K562 (cell line): ENCODE data around the gene HPN. TPM values are rescaled to one million over a fixed set of nuclear protein-coding genes. Genes with fewer than 3 reads are reported as not detected.

Experiments
- ATAC-seq: fragments of 200-7000 bp; cut with Tn5 transposase; 3 replicates; pipeline ENCODE4 v1.9.1; 2020; ENCODE audit warnings: moderate library complexity
- BruUV-seq: library from RNA; stranded (reverse); fragments of 400-500 nt; replicated peaks from 2 replicates; lab custom pipeline; 2021; lab: Mats Ljungman, UMichigan
- CTCF ChIA-PET: fragments of 300-600 bp; formaldehyde crosslinking; extraction: SDS; loops from one replicate; lab custom pipeline; 2021; ENCODE audit warnings: low intra/inter-chr PET ratio; lab: Yijun Ruan, JAX
- POLR2A ChIA-PET: fragments of 300-600, 350-650 bp; sonication (Branson Sonifier 250); formaldehyde crosslinking; extraction: SDS; loops from one replicate; lab custom pipeline; 2021; ENCODE audit warnings: antibody characterized with exemption, inconsistent platforms; lab: Yijun Ruan, JAX
- DNase-seq, 4 experiments: peaks; one replicate each; pipeline versions ENCODE4 v3.0.0 to v3.0.0-alpha.2; 2011 to 2018; ENCODE audit warnings: low spot score in 3 of 4, mixed read lengths in 3 of 4; ENCODE audit errors: extremely low read depth in 1 of 4
- FAIRE-seq: peaks from 2 replicates; lab custom pipeline; 2011; peaks lifted over from hg19 to GRCh38; lab: Jason Lieb, UNC
- H2AFZ ChIP-seq: 2 replicates; pipeline ENCODE4 v1.6.0; 2011; ENCODE audit warnings: low read depth, low read length, control low read depth, inconsistent platforms
- H3K27ac ChIP-seq: fragments of 200-600 bp; 3 replicates; pipeline ENCODE4 v1.8.0; 2011; ENCODE audit warnings: low read depth, mild to moderate bottlenecking, control low read depth, inconsistent platforms, low read length, moderate library complexity, mixed read lengths; ENCODE audit errors: extremely low read depth
- H3K27me3 ChIP-seq, 2 experiments: fragments of 300-600 bp in 1 of 2; 2 replicates in 1 of 2; 3 replicates in 1 of 2; pipeline versions ENCODE4 v1.6.0 to v1.8.0; 2011; ENCODE audit warnings: inconsistent platforms in 2 of 2, low read length in 2 of 2, mild to moderate bottlenecking in 1 of 2, mixed read lengths in 1 of 2, moderate library complexity in 1 of 2; ENCODE audit not compliant: control insufficient read depth in 2 of 2, insufficient read depth in 2 of 2
- H3K36me3 ChIP-seq: fragments of 300-600 bp; 3 replicates; pipeline ENCODE4 v1.8.0; 2011; ENCODE audit warnings: mild to moderate bottlenecking, low read length, inconsistent platforms; ENCODE audit not compliant: control insufficient read depth, insufficient read depth
- H3K4me1 ChIP-seq, 2 experiments: fragments of 200-600 bp in 1 of 2; replicated peaks in 1 of 2; 2 replicates in 1 of 2; 3 replicates in 1 of 2; pipeline versions ENCODE4 v1.5.1 to v1.8.0; 2011; ENCODE audit warnings: inconsistent platforms in 2 of 2, low read length in 2 of 2, mild to moderate bottlenecking in 1 of 2, mixed read lengths in 1 of 2, moderate library complexity in 1 of 2; ENCODE audit not compliant: control insufficient read depth in 2 of 2, insufficient read depth in 2 of 2
- H3K4me2 ChIP-seq: 2 replicates; pipeline ENCODE4 v1.6.1; 2011; ENCODE audit warnings: low read length, control low read depth, inconsistent platforms, mixed read lengths; ENCODE audit not compliant: insufficient read depth
- H3K4me3 ChIP-seq: fragments of 200-600 bp; sonication (generic), shearing (Covaris generic); 2 replicates; pipeline ENCODE4 v1.5.1; 2016; ENCODE audit warnings: control low read depth, inconsistent platforms
- H3K79me2 ChIP-seq: fragments of 200-600 bp; 3 replicates; pipeline ENCODE4 v1.8.0; 2011; ENCODE audit warnings: low read length, inconsistent platforms; ENCODE audit not compliant: control insufficient read depth, insufficient read depth
- H3K9ac ChIP-seq, 2 experiments: 2 replicates each; pipeline versions ENCODE4 v1.6.0 to v1.6.1; 2011; ENCODE audit warnings: low read depth in 2 of 2, low read length in 2 of 2, control low read depth in 1 of 2, inconsistent platforms in 1 of 2, mild to moderate bottlenecking in 1 of 2, mixed read lengths in 1 of 2; ENCODE audit not compliant: insufficient read depth in 1 of 2
- H3K9me1 ChIP-seq: one replicate; pipeline ENCODE4 v1.6.0; 2011; ENCODE audit warnings: inconsistent platforms, mild to moderate bottlenecking, low read length, moderate library complexity; ENCODE audit not compliant: control insufficient read depth, insufficient read depth
- H3K9me3 ChIP-seq: replicated peaks from 2 replicates; pipeline ENCODE4 v1.5.1; 2011; ENCODE audit warnings: low read depth, low read length, inconsistent platforms; ENCODE audit not compliant: control insufficient read depth, insufficient read depth
- H4K20me1 ChIP-seq: replicated peaks from 2 replicates; pipeline ENCODE4 v1.6.1; 2011; ENCODE audit warnings: low read length, inconsistent platforms, mixed read lengths; ENCODE audit not compliant: control insufficient read depth, insufficient read depth
- HNRNPK ChIP-seq: fragments of 200-400 bp; formaldehyde crosslinking; IDR thresholded peaks from one replicate; pipeline ENCODE4 v1.6.1; 2018; ENCODE audit warnings: mild to moderate bottlenecking, low read depth, low read length; ENCODE audit not compliant: poor library complexity, severe bottlenecking
- WGBS: fragments of 100-300 bp; shearing (Covaris generic); methylation state at CpG from one replicate; pipeline ENCODE4 v1.1.6; 2016; ENCODE audit warnings: low coverage, mixed read lengths; ENCODE audit not compliant: insufficient coverage; ENCODE audit errors: missing lambda C conversion rate; 5-methylcytosine and 5-hydroxymethylcytosine counted together
- in situ Hi-C: fragments of 300-500 bp; cut with MboI; formaldehyde crosslinking; loops from 4 replicates; pipeline ENCODE4 v1.15.0; 2018; ENCODE audit warnings: inconsistent platforms, mixed read lengths
- intact Hi-C: fragments of 100-400 bp; cut with micrococcal nuclease; formaldehyde crosslinking; loops from 2 replicates; pipeline ENCODE4 v1.14.2; 2022
- polyA plus RNA-seq, 8 experiments: library from polyadenylated mRNA; depleted of rRNA in 4 of 8; stranded (reverse) in 5 of 8; unstranded in 3 of 8; fragments of >200 nt; fragmentation: Nextera tagmentation in 2 of 8; fragmentation: Illumina TruSeq in 1 of 8; extraction: Ambion mirVana in 2 of 8; extraction: Trizol in 1 of 8; gene quantifications; 2 replicates each; pipeline versions ENCODE4 v1.2.1 to v1.2.3, GENCODE V29; 2011 to 2014; ENCODE audit warnings: inconsistent platforms in 1 of 8, missing spikeins in 1 of 8
- total RNA-seq, 7 experiments: library from RNA; depleted of rRNA in 6 of 7; stranded (reverse); fragments of >200 nt in 6 of 7; fragmentation: Illumina TruSeq in 2 of 7; extraction: Trizol in 2 of 7; gene quantifications; 2 replicates each; pipeline versions ENCODE4 v1.2.1 to v1.2.3, GENCODE V29; 2011 to 2021; ENCODE audit warnings: low replicate concordance in 1 of 7
- TF ChIP-seq, protein P1 (sequence below), 2 experiments: fragments of 450-650 bp in 1 of 2; sonication (generic) in 1 of 2; formaldehyde crosslinking in 1 of 2; IDR thresholded peaks in 1 of 2; conservative IDR thresholded peaks in 1 of 2; 2 replicates each; pipeline versions ENCODE4 v1.6.1 to v1.8.1; 2016 to 2023; ENCODE audit warnings: mild to moderate bottlenecking in 2 of 2, moderate library complexity in 2 of 2, inconsistent platforms in 1 of 2, missing genetic modification reagents in 1 of 2

Gene HPN
- total and polyA plus RNA-seq, 9 of the 15 experiments (the other 6 are each of a cell fraction or from before 2014, with no cell fraction given), result 0.10 to 0.20 TPM; not detected in 7

DNA sequence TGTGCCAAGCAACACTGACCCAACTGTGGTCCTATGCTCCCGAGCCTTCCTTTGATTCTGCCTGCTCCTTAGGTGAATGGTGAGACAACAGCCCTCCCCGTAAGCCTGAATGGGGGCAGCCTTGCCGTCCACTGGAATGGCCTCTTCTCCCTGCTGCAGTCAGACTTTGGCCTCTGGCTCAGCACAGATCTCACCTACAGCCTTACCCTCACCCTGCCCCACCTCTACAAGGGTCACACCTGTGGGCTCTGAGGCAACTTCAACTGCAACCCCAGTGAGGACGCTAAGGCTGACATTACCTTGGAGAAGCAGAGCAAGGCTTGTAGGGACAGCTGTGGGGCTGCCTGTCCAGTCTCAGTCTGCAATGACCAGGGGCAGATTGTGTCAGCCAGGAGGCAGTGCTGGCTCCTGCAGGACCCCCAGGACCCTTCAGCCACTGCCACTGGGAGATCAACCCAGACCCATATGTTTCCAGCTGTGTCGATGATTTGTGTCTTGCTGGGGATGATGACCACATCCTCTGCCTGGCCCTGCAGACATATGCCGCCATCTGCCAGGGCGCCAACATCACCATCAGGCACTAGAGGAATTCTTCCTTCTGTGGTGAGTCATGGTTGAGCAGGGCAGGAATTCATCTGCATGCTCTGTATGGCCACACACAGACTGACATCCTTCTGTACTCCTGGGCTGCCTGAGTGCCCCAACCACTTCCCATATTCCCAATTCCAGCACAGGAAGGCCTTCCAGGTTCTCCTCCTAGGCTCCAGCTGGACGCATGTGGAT is 46.8 kb downstream of the HPN start:
- ChIA-PET POLR2A (no interaction called here), CTCF (interaction anchor here (1.0 kb wide), 1 partner anchor 21 kb away, joined by 3 read pairs; no protein-coding TSS in a partner anchor)
- Histone ChIP-seq H3K79me2 (no peaks in the 10 kb centered on the region), H3K9ac (peak overlapping the region in 1 of 2 experiments; percentile 73; a peak in 2 of 4 replicates), H3K36me3 (no peaks in the 10 kb centered on the region), H3K4me1 (peaks cover 7 to 36% of the 10 kb centered on the region in 2 experiments; a peak in 4 of 5 replicates), H3K9me1 (no peaks in the 10 kb centered on the region), H3K4me2 (no peak overlapping the region), H3K27me3 (peaks cover 0 to 4% of the 10 kb centered on the region in 2 experiments; a peak in 1 of 5 replicates), H4K20me1 (no peaks in the 10 kb centered on the region), H3K4me3 (no peak overlapping the region), H3K27ac (no peak overlapping the region), H2AFZ (0 out of 2 replicates have a peak overlapping the region, but pooled peaks have one; percentile 44), H3K9me3 (no peaks in the 10 kb centered on the region)
- in situ Hi-C loops (no loop called here), intact Hi-C loops (no loop called here)
- no peak for FAIRE-seq
- 27% methylated on average over 8 of the region's 8 CpGs for WGBS
- no peak for DNase-seq
- no peak for ATAC-seq
- BruUV-seq, result no TSS peak
- TF ChIP-seq, protein P1, sequence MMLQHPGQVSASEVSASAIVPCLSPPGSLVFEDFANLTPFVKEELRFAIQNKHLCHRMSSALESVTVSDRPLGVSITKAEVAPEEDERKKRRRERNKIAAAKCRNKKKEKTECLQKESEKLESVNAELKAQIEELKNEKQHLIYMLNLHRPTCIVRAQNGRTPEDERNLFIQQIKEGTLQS (IDR thresholded peaks at IDR 0.05), result 0 out of 2 replicates have a peak, but pooled peaks have one; percentile 20
- TF ChIP-seq, protein P1 (CRISPR knock-in tag; conservative IDR thresholded peaks at IDR 0.05), result no peak
- no peak for TF ChIP-seq HNRNPK
